ENCODE results near the gene CALY. TPM values are rescaled to one million over a fixed set of nuclear protein-coding genes. Genes with fewer than 3 reads are reported as not detected.

CALY gene
- total RNA-seq, 2 donors from 2014 or later, result 9.4 TPM; not detected in 1

DNA sequence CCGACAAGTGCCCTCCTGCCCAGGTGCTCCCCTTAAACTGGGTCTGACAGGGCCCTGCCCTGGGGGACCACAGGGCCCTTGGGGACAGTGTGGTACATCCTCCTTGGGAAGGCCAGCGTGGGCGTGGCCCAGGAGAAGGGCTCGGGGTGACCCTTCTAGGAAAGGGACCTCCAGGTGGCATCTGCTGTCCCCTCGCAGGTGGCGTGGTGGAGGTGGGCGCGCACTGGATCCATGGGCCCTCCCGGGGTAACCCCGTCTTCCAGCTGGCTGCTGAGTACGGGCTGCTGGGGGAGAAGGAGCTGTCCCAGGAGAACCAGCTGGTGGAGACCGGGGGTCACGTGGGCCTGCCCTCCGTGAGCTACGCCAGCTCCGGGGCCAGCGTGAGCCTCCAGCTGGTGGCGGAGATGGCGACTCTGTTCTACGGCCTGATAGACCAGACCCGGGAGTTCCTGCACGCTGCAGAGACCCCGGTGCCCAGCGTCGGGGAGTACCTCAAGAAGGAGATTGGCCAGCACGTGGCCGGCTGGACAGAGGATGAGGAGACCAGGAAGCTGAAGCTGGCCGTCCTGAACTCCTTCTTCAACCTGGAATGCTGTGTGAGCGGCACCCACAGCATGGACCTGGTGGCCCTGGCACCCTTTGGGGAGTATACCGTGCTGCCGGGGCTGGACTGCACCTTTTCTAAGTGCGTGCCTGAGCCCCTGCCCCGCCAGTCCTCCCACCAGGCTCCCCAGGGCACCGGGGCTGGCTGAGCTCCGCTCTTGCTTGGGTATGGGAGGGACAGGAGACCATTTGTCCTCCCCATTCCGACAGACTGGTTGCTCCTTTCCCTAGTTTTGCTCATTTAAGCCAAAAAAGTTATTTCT lies 43.3 kb upstream of the CALY start:
- H3K27ac ChIP-seq, result peak overlapping the region; percentile 43 to 75
- H3K9me3 ChIP-seq, result no peaks in the 10 kb centered on the region
- TF ChIP-seq POLR2A (IDR thresholded peaks at IDR 0.05), result no peak
- TF ChIP-seq POLR2AphosphoS5 (IDR thresholded peaks at IDR 0.05), result no peak
- no peak for TF ChIP-seq CTCF (IDR thresholded peaks at IDR 0.05)
- no peak for DNase-seq (ENCODE audit: low spot score)
- H3K4me1 ChIP-seq (replicated peaks), result no peaks in the 10 kb centered on the region
- WGBS, result 92% methylated on average over 27 of the region's 36 CpGs
- no peaks in the 10 kb centered on the region for H3K36me3 ChIP-seq
- peak overlapping the region; percentile 67 to 82 for H3K4me3 ChIP-seq
- intact Hi-C loops (cut with DNase I), result no loop called here
- H3K27me3 ChIP-seq (replicated peaks; ENCODE audit: insufficient read depth), result no peaks in the 10 kb centered on the region

DNA sequence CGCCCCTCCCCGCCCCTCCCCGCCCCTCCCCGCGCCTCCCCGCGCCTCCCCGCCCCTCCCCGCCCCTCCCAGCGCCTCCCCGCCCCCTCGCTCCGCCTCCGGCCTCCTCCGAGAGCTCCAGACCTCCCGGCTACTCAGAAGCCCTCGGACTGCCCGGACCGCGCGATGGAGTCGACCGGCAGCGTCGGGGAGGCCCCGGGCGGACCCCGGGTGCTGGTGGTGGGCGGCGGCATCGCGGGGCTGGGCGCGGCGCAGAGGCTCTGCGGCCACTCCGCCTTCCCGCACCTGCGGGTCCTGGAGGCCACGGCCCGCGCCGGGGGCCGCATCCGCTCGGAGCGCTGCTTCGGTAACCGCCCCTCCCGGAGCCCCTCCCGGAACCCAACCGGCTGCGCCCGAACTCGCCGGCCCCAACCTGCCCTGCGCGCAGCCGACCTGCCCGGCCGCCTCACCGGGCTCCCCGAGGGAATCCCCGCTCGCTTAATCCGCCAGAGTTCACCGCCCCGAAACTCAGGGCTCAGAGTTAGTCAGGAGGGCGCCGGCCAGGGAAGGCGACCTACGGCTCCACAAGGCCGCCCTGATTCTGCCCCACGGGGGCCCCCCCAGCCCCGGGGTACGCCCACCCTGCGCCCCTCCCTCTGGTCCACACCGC lies 42.6 kb upstream of the CALY start, which contains the start of gene PAOX:
Gene PAOX, plus strand, starts transcription at position 111 of the 649 bp plus-strand sequence. Its CDS starts 55 bp downstream, at position 166.
- intact Hi-C loops (cut with DNase I), result no loop called here

GRCh38 chr10:133378251-133379096 lies 41.8 kb upstream of the CALY start:
- TF ChIP-seq POLR2A (IDR thresholded peaks at IDR 0.05) (peak; percentile 33), CTCF (IDR thresholded peaks at IDR 0.05) (no peak)
- Histone ChIP-seq H3K36me3 (no peaks in the 10 kb centered on the region), H3K4me3 (peak overlapping the region; percentile 75 to 85), H3K4me1 (replicated peaks) (peaks cover 4% of the 10 kb centered on the region), H3K9me3 (no peaks in the 10 kb centered on the region), H3K27me3 (replicated peaks; ENCODE audit: insufficient read depth) (no peaks in the 10 kb centered on the region), H3K27ac (peak overlapping the region; percentile 80)
- intact Hi-C loops (cut with DNase I), result no loop called here
- 1% methylated on average over 64 of the region's 90 CpGs for WGBS
- DNase-seq (ENCODE audit: low spot score), result peak; percentile 44

More for the DNA sequence above, 42.6 kb upstream of the CALY start, which contains the start of gene PAOX:
- Histone ChIP-seq H3K4me3 (peak within 1 kb of the TSS; percentile 75 to 85), H3K9me3 (no peaks in the 10 kb centered on the region), H3K4me1 (replicated peaks) (peaks cover 3% of the 10 kb centered on the region), H3K36me3 (no peaks in the 10 kb centered on the region), H3K27me3 (replicated peaks; ENCODE audit: insufficient read depth) (no peaks in the 10 kb centered on the region), H3K27ac (peak within 1 kb of the TSS; percentile 80)
- TF ChIP-seq POLR2AphosphoS5 (IDR thresholded peaks at IDR 0.05) (no peak), POLR2A (IDR thresholded peaks at IDR 0.05) (peak; percentile 34)
- 3% methylated on average over 37 of the region's 78 CpGs for WGBS
- DNase-seq (ENCODE audit: low spot score), result peak; percentile 66

DNA sequence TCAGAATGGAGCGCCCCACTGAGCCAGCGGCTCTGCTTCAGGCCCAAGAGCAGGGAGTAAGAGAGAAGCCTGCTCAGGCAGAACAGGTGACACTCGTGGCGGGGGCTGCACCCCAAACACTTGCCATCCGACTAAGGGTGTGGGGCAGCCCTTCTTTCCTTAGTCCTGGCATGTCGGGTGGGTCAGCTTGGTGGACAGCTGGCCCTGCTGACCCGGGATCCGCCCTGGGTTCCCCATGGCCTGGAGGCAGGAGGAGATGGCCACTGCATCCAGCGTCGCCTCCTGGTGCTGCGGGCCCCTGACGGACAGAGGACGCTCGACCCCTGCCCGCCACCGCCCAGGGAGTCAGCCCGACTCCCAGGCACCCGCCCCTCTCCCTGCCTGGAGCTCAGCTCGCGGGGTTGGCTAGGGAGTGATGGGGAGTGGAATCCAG lies 41.1 kb upstream of the CALY start:
- H3K9me3 ChIP-seq, result no peaks in the 10 kb centered on the region
- TF ChIP-seq POLR2AphosphoS5 (IDR thresholded peaks at IDR 0.05), result no peak
- no peak for TF ChIP-seq CTCF (IDR thresholded peaks at IDR 0.05)
- TF ChIP-seq POLR2A (IDR thresholded peaks at IDR 0.05), result no peak
- H3K27ac ChIP-seq, result peak overlapping the region; percentile 80
- intact Hi-C loops (cut with DNase I), result no loop called here
- H3K27me3 ChIP-seq (replicated peaks; ENCODE audit: insufficient read depth), result no peaks in the 10 kb centered on the region
- peaks cover 4% of the 10 kb centered on the region for H3K4me1 ChIP-seq (replicated peaks)
- 19% methylated on average over 13 of the region's 20 CpGs for WGBS
- H3K4me3 ChIP-seq, result peak overlapping the region; percentile 75 to 85
- H3K36me3 ChIP-seq, result no peaks in the 10 kb centered on the region
- DNase-seq (ENCODE audit: low spot score), result no peak
